Astrocyte (in vitro differentiated cells and primary cell): ENCODE measurements around the gene UBL7.

Experiments used
- EZH2 ChIP-seq: IDR thresholded peaks from 2 replicates; pipeline ENCODE4 v1.6.1; 2012; ENCODE audit warnings: mild to moderate bottlenecking, low read length, inconsistent platforms; ENCODE audit not compliant: insufficient read depth
- TF ChIP-seq, protein P1 (sequence below): IDR thresholded peaks from 2 replicates; pipeline ENCODE4 v1.5.1; 2011; ENCODE audit warnings: low read depth, mild to moderate bottlenecking, inconsistent platforms, low read length, moderate library complexity; ENCODE audit not compliant: insufficient read depth

DNA sequence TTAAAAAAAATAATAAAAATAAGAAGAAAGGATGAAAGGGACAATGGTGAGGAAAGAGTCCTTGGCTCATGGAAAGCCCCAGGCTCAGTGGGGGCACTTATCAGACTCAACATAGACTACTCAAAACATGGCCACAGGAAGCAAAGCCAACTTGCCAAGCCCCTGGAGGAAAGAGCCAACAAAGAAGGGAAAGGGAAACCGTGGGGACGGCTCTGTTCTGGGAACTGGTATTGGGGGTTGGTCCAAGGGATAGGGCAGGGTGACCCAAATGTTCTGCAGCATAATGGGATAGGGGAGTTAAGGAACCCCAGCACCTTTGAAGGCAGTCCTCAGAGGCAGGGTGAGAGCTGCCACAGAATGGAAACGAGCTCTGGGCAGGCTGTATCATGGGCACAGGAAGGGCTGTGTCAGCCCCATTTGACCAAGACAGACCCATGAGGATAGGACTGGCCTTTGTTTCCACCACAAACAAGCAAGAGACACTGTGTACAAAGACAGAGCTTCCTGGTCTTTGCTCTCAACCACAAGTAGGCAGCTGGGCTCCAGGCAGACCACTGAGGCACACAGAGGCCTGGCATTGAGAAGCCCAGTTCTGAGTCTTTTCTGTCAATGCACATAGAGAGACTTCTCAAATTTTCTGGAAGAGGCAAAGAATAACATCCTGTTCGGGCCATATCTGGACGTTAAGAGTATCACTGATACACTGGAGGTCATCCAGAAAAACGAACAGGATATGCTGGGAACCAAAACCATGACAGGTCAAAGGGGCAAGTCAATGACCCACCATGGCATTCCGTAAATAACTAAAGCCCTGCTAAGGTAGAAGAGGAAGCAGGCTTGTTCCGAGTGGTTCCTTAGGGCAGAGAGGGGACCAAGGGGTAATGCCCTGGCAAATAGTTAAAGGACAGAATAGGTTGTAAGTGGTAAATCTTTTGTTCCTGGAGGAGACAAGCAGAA is 16.6 kb downstream of the UBL7 start:
- TF ChIP-seq, protein P1, sequence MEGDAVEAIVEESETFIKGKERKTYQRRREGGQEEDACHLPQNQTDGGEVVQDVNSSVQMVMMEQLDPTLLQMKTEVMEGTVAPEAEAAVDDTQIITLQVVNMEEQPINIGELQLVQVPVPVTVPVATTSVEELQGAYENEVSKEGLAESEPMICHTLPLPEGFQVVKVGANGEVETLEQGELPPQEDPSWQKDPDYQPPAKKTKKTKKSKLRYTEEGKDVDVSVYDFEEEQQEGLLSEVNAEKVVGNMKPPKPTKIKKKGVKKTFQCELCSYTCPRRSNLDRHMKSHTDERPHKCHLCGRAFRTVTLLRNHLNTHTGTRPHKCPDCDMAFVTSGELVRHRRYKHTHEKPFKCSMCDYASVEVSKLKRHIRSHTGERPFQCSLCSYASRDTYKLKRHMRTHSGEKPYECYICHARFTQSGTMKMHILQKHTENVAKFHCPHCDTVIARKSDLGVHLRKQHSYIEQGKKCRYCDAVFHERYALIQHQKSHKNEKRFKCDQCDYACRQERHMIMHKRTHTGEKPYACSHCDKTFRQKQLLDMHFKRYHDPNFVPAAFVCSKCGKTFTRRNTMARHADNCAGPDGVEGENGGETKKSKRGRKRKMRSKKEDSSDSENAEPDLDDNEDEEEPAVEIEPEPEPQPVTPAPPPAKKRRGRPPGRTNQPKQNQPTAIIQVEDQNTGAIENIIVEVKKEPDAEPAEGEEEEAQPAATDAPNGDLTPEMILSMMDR, result no peak
- no peak for TF ChIP-seq EZH2
